ENCODE measurements around the gene NSUN7.

Gene NSUN7

DNA sequence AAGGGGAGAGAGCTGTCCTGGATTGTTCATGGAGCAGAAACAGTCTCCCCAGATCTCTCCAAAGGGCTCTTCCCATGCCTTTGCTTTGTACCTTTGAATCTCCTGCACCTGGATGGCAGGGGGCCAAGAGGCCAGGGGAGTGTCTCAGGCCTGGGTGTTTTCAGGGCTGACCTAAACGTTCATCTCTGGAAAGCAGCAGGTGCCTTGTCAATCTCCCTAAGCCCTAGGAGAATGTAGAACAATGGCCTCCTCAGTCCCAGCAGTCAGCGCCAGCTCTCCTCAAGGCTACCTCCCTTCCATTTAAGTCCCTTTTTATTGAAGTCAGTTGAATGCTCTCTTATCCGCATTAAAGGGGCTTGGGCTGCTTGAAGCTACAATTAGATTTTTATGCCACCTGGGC lies 31.2 kb upstream of the NSUN7 start:
- Histone ChIP-seq H2AFZ (ENCODE audit: low read length) (no peak overlapping the region), H3K9me3 (ENCODE audit: low read length) (no peaks in the 10 kb centered on the region), H3K4me2 (ENCODE audit: low read length) (no peak overlapping the region), H4K20me1 (ENCODE audit: insufficient read depth, low read length) (no peaks in the 10 kb centered on the region), H3K36me3 (ENCODE audit: insufficient read depth, low read length) (no peaks in the 10 kb centered on the region), H3K9ac (ENCODE audit: low read length) (no peak overlapping the region), H3F3A (ENCODE audit: insufficient read depth, low read length) (no peaks in the 10 kb centered on the region), H3K9me2 (ENCODE audit: low read depth, low read length) (no peaks in the 10 kb centered on the region), H3K27me3 (ENCODE audit: insufficient read depth, low read length) (no peaks in the 10 kb centered on the region), H3K4me3 (ENCODE audit: low read depth, low read length, poor library complexity, severe bottlenecking) (no peak overlapping the region), H3K4me1 (ENCODE audit: insufficient read depth, low read length, severe bottlenecking) (peaks cover 9% of the 10 kb centered on the region), H3K79me2 (ENCODE audit: insufficient read depth, low read length) (no peaks in the 10 kb centered on the region), H3K27ac (ENCODE audit: low read depth, low read length, poor library complexity, severe bottlenecking) (no peak overlapping the region)
- TF ChIP-seq, protein P1, sequence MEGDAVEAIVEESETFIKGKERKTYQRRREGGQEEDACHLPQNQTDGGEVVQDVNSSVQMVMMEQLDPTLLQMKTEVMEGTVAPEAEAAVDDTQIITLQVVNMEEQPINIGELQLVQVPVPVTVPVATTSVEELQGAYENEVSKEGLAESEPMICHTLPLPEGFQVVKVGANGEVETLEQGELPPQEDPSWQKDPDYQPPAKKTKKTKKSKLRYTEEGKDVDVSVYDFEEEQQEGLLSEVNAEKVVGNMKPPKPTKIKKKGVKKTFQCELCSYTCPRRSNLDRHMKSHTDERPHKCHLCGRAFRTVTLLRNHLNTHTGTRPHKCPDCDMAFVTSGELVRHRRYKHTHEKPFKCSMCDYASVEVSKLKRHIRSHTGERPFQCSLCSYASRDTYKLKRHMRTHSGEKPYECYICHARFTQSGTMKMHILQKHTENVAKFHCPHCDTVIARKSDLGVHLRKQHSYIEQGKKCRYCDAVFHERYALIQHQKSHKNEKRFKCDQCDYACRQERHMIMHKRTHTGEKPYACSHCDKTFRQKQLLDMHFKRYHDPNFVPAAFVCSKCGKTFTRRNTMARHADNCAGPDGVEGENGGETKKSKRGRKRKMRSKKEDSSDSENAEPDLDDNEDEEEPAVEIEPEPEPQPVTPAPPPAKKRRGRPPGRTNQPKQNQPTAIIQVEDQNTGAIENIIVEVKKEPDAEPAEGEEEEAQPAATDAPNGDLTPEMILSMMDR (IDR thresholded peaks at IDR 0.05; ENCODE audit: low read length), result no peak
- no peak for TF ChIP-seq EZH2 (IDR thresholded peaks at IDR 0.05; ENCODE audit: borderline replicate concordance, low read length)

DNA sequence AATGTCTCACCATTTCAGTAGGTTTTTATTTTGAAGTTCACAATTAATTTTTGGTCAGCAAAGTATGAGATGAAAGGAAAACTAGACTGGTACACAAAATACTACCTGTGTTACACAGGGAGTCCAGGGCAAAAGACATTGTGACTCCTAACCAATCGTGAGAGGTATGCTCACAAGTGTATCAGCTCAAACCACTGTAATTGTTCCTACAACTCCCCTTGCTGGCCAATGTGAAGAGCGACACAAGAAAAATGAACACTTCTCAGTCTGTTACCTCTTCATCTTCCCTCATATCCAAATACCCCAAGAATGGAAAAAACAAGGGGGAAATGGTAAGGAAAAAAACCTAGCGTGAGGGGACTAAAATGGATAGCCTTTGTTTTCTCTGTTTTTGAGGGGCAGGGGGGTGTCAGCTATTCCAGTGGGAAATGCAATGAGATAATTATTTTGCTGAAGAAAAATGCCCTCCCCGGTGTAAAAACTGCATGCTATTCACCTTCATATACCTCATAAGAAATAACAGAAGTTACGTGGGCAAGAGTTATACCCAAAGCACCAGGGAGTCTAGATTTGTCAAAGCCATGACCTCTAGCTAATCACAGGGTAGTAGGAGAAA lies 30.6 kb upstream of the NSUN7 start:
- Histone ChIP-seq H3F3A (ENCODE audit: insufficient read depth, low read length) (no peaks in the 10 kb centered on the region), H3K9me2 (ENCODE audit: low read depth, low read length) (no peaks in the 10 kb centered on the region), H3K9me3 (ENCODE audit: low read length) (no peaks in the 10 kb centered on the region), H4K20me1 (ENCODE audit: insufficient read depth, low read length) (no peaks in the 10 kb centered on the region), H3K4me3 (ENCODE audit: low read depth, low read length, poor library complexity, severe bottlenecking) (no peak overlapping the region), H3K79me2 (ENCODE audit: insufficient read depth, low read length) (no peaks in the 10 kb centered on the region), H3K36me3 (ENCODE audit: insufficient read depth, low read length) (no peaks in the 10 kb centered on the region), H3K4me1 (ENCODE audit: insufficient read depth, low read length, severe bottlenecking) (peaks cover 9% of the 10 kb centered on the region), H3K4me2 (ENCODE audit: low read length) (no peak overlapping the region), H3K27me3 (ENCODE audit: insufficient read depth, low read length) (no peaks in the 10 kb centered on the region), H3K9ac (ENCODE audit: low read length) (no peak overlapping the region), H2AFZ (ENCODE audit: low read length) (no peak overlapping the region), H3K27ac (ENCODE audit: low read depth, low read length, poor library complexity, severe bottlenecking) (no peak overlapping the region)
- TF ChIP-seq, protein P1 (IDR thresholded peaks at IDR 0.05; ENCODE audit: low read length), result peak; percentile 62
- no peak for TF ChIP-seq EZH2 (IDR thresholded peaks at IDR 0.05; ENCODE audit: borderline replicate concordance, low read length)

DNA sequence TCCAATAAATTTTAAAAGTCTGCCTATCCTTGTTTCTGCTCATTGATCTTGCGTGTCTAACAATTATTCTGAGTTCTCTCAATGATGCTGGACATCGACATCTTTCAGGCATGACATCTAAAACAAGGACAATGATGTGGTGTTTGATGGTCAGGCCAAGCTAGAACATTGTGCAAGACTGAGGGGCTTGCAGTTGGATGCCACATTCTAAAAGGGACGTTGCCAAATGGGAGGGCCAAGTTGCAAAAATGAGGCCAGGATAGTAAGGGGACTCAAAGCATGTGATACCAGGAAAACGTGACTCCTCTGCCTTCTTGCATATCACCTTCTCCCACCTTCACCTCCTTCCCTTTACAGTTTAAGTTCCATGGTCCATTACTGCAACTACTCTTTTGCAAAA lies 29.4 kb upstream of the NSUN7 start:
- no peak for TF ChIP-seq EZH2 (IDR thresholded peaks at IDR 0.05; ENCODE audit: borderline replicate concordance, low read length)
- TF ChIP-seq, protein P1 (IDR thresholded peaks at IDR 0.05; ENCODE audit: low read length), result no peak
- no peak overlapping the region for H3K4me3 ChIP-seq (ENCODE audit: low read depth, low read length, poor library complexity, severe bottlenecking)

More for the DNA sequence above, 29.4 kb upstream of the NSUN7 start:
- H3K36me3 ChIP-seq (ENCODE audit: insufficient read depth, low read length), result no peaks in the 10 kb centered on the region
- H3K9ac ChIP-seq (ENCODE audit: low read length), result no peak overlapping the region
- no peak overlapping the region for H3K27ac ChIP-seq (ENCODE audit: low read depth, low read length, poor library complexity, severe bottlenecking)
- H3K9me2 ChIP-seq (ENCODE audit: low read depth, low read length), result no peaks in the 10 kb centered on the region
- no peaks in the 10 kb centered on the region for H3K27me3 ChIP-seq (ENCODE audit: insufficient read depth, low read length)
- no peaks in the 10 kb centered on the region for H3K9me3 ChIP-seq (ENCODE audit: low read length)
- H3K4me1 ChIP-seq (ENCODE audit: insufficient read depth, low read length, severe bottlenecking), result peaks cover 9% of the 10 kb centered on the region
- no peaks in the 10 kb centered on the region for H4K20me1 ChIP-seq (ENCODE audit: insufficient read depth, low read length)
- H3K79me2 ChIP-seq (ENCODE audit: insufficient read depth, low read length), result no peaks in the 10 kb centered on the region
- H2AFZ ChIP-seq (ENCODE audit: low read length), result no peak overlapping the region
- no peak overlapping the region for H3K4me2 ChIP-seq (ENCODE audit: low read length)
- no peaks in the 10 kb centered on the region for H3F3A ChIP-seq (ENCODE audit: insufficient read depth, low read length)
